ENCODE results near the gene RTP2.
"Not testable (repeated sequence)": the region's sequence is repeated elsewhere in the genome, so short reads cannot be mapped to it uniquely, and the experiment has no call there.

Gene RTP2

GRCh38 chr3:187686621-187687273, 15.6 kb downstream of the RTP2 start:
- no peak overlapping the region for H3K27ac ChIP-seq
- H3K27me3 ChIP-seq = peaks cover 54% of the 10 kb centered on the region
- no peaks in the 10 kb centered on the region for H3K4me1 ChIP-seq (ENCODE audit: control insufficient read depth in 1 of 2, insufficient read depth in 1 of 2, low read depth in 1 of 2, low read length in 1 of 2)
- no peak for TF ChIP-seq CTCF (IDR thresholded peaks at IDR 0.05)
- no peaks in the 10 kb centered on the region for H3K36me3 ChIP-seq
- H3K9me3 ChIP-seq = no peaks in the 10 kb centered on the region
- no peak overlapping the region for H3K4me3 ChIP-seq (ENCODE audit: low read depth in 1 of 2, low read length in 1 of 2)

- Histone ChIP-seq H3K27me3 (peaks cover 56% of the 10 kb centered on the region), H3K4me1 (ENCODE audit: control insufficient read depth in 1 of 2, insufficient read depth in 1 of 2, low read depth in 1 of 2, low read length in 1 of 2) (no peaks in the 10 kb centered on the region), H3K9me3 (no peaks in the 10 kb centered on the region), H3K36me3 (no peaks in the 10 kb centered on the region), H3K27ac (no peak overlapping the region), H3K4me3 (ENCODE audit: low read depth in 1 of 2, low read length in 1 of 2) (no peak overlapping the region)
- TF ChIP-seq CTCF (IDR thresholded peaks at IDR 0.05) = no peak
Observed at GRCh38 chr3:187685948-187686347, 16.4 kb downstream of the RTP2 start.

GRCh38 chr3:187684880-187685279, 17.5 kb downstream of the RTP2 start:
- Histone ChIP-seq H3K4me3 (ENCODE audit: low read depth in 1 of 2, low read length in 1 of 2) (no peak overlapping the region), H3K36me3 (no peaks in the 10 kb centered on the region), H3K4me1 (ENCODE audit: control insufficient read depth in 1 of 2, insufficient read depth in 1 of 2, low read depth in 1 of 2, low read length in 1 of 2) (no peaks in the 10 kb centered on the region), H3K9me3 (no peaks in the 10 kb centered on the region), H3K27ac (no peak overlapping the region), H3K27me3 (peaks cover 45% of the 10 kb centered on the region)
- no peak for TF ChIP-seq CTCF (IDR thresholded peaks at IDR 0.05)

GRCh38 chr3:187684444-187684843, 17.9 kb downstream of the RTP2 start:
- Histone ChIP-seq H3K36me3 (no peaks in the 10 kb centered on the region), H3K27me3 (peaks cover 41% of the 10 kb centered on the region), H3K9me3 (no peaks in the 10 kb centered on the region), H3K4me1 (ENCODE audit: control insufficient read depth in 1 of 2, insufficient read depth in 1 of 2, low read depth in 1 of 2, low read length in 1 of 2) (no peaks in the 10 kb centered on the region), H3K27ac (no peak overlapping the region), H3K4me3 (ENCODE audit: low read depth in 1 of 2, low read length in 1 of 2) (no peak overlapping the region)
- TF ChIP-seq CTCF (IDR thresholded peaks at IDR 0.05) = no peak

GRCh38 chr3:187681756-187682155, 20.6 kb downstream of the RTP2 start:
- H3K4me1 ChIP-seq (ENCODE audit: control insufficient read depth in 1 of 2, insufficient read depth in 1 of 2, low read depth in 1 of 2, low read length in 1 of 2); H3K9me3 ChIP-seq; H3K4me3 ChIP-seq (ENCODE audit: low read depth in 1 of 2, low read length in 1 of 2); H3K27ac ChIP-seq; H3K36me3 ChIP-seq: not testable (repeated sequence)
- peaks cover 37% of the 10 kb centered on the region for H3K27me3 ChIP-seq

GRCh38 chr3:187679638-187680396, 22.5 kb downstream of the RTP2 start:
- Histone ChIP-seq H3K4me1 (ENCODE audit: control insufficient read depth in 1 of 2, insufficient read depth in 1 of 2, low read depth in 1 of 2, low read length in 1 of 2) (no peaks in the 10 kb centered on the region), H3K36me3 (no peaks in the 10 kb centered on the region), H3K27ac (no peak overlapping the region), H3K9me3 (no peaks in the 10 kb centered on the region), H3K27me3 (peaks cover 56% of the 10 kb centered on the region), H3K4me3 (ENCODE audit: low read depth in 1 of 2, low read length in 1 of 2) (no peak overlapping the region)
- peak; percentile 67 for TF ChIP-seq CTCF (IDR thresholded peaks at IDR 0.05)
